Activated CD4-positive, alpha-beta T cell treated with anti-CD3 and anti-CD28 coated beads, Interleukin-2, amount 50 U/mL, for 16 hours (primary cell): ENCODE measurements around the gene ZNF169.
"Not testable (repeated sequence)": the region's sequence is repeated elsewhere in the genome, so short reads cannot be mapped to it uniquely, and the experiment has no call there.

ENCODE experiments used
- DNase-seq: peaks from one replicate; pipeline ENCODE4 v3.0.0-alpha.2; 2020

ZNF169 gene

DNA sequence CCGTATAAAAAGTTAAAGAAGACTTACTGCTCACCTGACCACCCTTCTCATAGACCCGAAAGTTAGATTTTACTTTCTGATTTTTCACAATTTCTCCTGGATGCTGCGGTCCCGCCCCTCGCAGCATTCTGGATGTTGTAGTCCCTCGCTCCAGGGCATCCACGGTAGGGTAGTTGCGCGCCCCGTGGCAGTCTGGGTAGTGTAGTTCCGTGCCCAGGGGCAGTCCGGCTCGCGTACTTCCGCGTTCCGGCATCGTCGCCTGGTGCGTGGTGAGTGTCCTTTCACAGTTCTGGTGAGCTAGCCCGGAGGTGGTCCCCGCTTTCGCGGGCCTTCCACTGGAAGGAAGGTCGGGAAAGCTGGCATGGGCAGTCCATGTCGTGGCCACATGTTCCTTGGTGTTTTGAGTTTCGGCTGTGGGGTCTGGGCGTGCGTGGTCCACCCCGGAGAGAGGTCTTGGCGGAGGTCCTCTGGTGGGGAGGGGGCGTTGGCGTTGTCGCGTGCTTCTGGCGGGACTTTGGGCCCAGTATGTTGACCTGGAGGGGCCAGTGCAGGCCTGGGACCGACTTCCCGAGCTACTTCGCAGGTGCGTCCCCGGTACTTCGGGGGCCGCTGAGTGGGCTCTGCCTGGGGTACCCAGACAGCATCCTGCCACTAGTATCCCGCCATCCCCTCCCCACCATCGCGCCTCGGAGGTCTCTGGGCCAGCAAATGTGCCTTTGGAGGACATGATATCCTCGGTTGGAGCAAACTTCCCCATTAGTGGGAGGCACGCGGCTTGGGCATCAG is at the start of gene ZNF169:
Gene ZNF169 (plus strand): TSS at position 222 of the 786 bp plus-strand sequence. CDS start 19,515 bp downstream, outside the sequence.
- DNase-seq = peak; percentile 93

- no peak for DNase-seq
Measured at GRCh38 chr9:94210616-94211603, 48.2 kb upstream of the ZNF169 start.

DNA sequence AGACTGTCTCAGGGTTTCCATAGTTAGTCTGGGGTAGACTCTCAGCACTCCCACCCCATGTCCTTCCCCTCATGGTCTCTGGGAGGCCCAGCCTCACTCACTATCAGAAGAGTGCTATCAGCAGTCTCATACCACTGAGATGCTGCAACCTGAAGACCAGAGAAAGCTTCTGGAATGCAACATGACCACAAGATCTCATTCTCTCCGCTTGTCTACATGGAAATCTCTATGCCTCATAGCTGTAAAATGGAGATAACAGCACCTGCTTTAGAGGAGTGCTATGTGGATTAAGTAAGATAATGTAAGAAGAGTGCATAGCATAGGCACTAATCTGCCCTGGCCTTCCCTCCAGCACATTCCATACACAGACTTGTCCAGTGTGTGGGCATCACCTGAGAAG is 47.0 kb upstream of the ZNF169 start:
- DNase-seq = no peak

- DNase-seq = no peak
Measured at GRCh38 chr9:94212531-94212930, 46.6 kb upstream of the ZNF169 start.

DNA sequence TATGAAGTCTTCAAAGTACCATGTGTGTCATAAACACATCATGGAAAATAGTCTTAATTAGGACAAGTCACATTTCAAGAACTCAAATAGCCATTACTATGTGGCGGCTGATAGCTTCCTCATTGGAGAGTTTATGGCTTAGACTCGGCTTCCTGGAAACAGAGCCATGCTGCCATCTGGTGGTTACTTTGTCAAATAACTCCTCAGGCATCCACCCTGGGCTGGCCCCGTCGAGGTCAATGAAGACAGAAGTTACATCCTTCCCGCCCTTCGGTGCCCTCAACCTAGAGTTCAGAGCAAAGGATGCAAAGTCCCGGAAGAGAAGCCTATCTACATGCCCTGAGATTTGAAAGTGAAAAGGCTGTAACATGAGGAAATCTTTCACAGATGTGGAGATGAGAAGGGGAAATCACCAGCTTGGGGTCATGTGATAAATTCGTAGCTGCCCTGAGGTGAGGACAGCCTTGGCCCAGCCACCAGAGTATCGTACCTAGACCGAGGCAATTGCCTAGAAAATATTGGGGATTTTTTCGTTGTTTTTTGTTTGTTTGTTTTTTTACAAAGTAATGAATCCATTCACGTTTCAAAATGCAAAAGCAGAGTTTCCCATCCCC is 45.5 kb upstream of the ZNF169 start:
- DNase-seq = peak; percentile 81

DNA sequence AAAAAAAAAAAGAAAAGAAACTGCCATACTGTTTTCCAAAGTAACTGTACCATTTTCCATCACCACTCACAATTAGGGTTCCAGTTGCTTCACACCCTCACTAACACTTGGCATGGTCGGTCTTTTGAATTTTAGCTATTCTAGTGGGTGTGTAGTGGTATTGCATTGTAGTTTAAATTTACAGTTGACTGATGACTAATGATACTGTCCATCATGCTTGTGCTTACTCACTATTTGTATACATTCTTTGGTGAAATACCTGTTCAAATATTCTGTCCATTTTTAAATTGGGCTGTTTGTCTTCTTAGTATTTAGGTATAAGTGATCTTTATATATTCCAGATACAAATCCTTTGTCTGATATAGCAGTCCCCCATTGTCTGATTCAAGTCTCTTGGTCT is 36.2 kb upstream of the ZNF169 start:
- DNase-seq = no peak

- DNase-seq = not testable (repeated sequence)
Measured at GRCh38 chr9:94225413-94225812, 33.7 kb upstream of the ZNF169 start.

DNA sequence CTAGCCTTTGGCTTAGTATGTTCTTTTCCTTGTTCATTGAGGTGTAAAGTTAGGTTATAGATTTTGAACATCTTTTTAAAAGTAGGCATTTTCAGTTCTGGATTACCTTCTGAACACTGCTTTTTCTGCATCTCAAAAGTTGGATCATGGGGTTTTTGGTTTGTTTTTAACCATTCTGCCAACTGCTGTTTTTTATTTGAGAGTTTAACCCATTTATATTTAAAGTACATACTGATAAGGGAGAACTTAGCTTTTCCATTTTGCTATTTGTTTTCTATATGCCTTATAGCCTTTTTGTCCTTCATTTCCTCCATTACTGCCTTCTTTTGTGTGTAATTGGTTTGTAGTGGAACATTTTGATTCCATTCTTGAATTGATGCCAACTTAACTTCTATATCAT is 30.5 kb upstream of the ZNF169 start:
- no peak for DNase-seq

- DNase-seq = no peak
Measured at GRCh38 chr9:94232428-94232827, 26.7 kb upstream of the ZNF169 start.

- not testable (repeated sequence) for DNase-seq
Measured at GRCh38 chr9:94241098-94241497, 18.0 kb upstream of the ZNF169 start.

GRCh38 chr9:94245651-94246050 is 13.4 kb upstream of the ZNF169 start:
- no peak for DNase-seq

DNA sequence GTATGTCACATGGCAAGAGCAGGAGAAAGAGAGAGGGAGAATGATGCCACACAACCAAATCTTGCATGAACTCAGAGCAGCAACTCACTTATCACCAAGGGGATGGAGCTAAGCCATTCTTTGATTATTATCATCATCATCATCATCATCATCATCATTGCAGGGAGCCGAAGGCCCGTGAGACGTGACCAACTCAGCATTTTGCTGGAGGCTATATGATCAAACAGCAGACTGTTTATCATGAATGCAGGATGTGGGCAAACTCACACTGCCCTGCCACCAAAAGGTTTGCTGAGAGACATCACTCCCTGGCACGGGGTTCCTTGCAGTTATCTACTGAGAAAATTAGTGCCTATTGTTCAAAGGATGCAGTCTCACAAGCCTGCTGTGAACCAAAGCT is 8.6 kb upstream of the ZNF169 start:
- DNase-seq = no peak

- DNase-seq = no peak
Measured at GRCh38 chr9:94256007-94256406, 3.1 kb upstream of the ZNF169 start.

DNA sequence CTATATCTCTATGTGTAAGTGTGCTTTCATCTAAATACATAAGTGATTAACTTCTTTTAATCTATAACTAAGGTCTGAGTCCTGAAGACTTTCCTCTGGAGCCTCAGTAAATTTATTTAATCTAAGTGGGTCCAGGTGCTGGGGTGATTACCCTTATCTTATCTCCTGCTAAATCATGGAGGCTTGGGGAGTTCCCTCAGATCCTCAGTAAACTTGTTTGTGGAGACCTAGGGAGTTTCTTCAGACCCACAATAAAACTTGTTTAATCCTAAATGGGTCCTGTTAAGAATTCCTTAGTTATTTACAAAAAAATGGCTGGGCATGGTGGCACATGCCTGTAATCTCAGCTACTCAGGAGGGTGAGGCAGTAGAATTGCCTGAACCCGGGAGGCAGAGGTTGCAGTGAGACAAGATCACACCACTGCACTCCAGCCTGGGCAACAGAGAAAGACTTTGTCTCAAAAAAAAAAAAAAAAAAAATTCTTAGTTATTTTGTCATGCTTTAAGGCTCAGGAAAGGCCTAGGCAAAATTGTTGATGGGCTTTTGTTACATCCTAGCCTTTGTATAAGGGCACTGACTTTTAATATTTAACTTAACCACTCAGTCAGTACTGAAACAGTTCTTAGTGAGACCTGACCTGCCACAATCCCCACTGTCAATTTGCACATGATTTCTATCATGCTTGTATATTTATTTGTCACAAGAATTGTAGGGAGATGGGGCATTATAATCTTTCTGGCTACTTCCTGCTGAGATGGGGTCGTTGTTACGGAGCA is 6.7 kb downstream of the ZNF169 start:
- DNase-seq = not testable (repeated sequence)

DNA sequence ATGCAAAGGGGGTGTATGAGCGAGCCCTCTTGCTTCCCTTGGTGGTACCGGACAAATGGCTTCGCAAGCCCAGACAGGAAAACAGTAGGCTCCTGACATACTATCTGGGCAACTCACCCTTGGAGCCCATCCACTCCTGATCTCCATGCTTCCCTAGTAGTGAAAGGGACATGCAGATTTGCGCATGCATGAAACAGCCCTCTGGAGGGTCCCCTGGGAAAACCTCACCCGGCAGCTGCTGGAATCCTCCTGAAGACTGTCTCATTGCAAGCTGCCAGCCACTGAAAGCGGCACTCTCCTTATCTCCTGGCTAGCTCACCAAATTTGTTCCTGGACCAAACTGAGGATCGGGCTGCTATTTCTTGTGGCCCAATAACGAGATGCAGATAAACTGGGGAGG is 10.2 kb downstream of the ZNF169 start:
- DNase-seq = no peak

- DNase-seq = no peak
Measured at GRCh38 chr9:94270009-94270408, 10.9 kb downstream of the ZNF169 start.

GRCh38 chr9:94277029-94277428 is 17.9 kb downstream of the ZNF169 start:
- DNase-seq = not testable (repeated sequence)

GRCh38 chr9:94277885-94278536 is 18.9 kb downstream of the ZNF169 start:
- no peak for DNase-seq

GRCh38 chr9:94280409-94280989 is 21.4 kb downstream of the ZNF169 start:
- DNase-seq = no peak

DNA sequence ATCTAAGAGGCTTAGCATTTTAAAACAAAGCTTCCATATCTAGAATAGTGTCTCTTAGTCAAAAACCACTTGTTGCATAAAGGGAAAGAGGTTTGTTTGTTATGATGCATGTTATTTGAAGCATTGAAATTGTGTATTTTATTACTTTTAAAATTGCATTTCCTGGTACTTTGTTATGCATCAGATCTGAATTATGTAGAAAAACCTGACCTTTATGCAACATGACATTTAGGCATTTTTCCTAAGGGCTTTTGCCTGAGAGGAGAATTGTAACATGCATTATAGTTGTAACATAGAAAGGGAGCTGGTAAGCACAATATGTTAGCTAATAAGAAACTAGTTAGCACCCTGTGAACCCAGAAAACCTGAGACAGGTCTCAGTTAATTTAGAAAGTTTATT is 22.0 kb downstream of the ZNF169 start:
- no peak for DNase-seq

- no peak for DNase-seq
Measured at GRCh38 chr9:94286116-94286515, 27.0 kb downstream of the ZNF169 start.
